ENCODE data around the gene SZT2.

Gene SZT2

DNA sequence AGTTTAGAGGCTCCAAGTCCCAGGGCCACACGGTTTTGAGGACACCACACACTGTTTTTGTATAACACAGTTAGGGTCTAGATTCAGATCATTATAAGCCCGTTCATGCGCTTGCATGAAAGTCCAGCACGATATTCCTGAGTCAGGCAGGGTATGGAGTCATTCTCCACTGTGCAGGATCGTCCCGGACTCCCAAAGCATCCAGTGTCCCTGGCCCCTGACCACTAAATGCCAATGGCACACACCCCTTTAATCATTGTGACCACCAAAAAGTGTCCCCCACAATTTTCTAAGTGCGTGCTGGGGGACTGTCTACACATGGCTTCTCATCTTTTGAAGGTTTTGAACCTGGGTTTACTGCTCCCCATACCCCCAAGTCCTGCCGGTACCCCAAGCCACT, 113.8 kb downstream of the SZT2 start:
- Histone ChIP-seq H3K9me3 (ENCODE audit: control insufficient read depth in 2 of 2, low read length in 2 of 2) (no peaks in the 10 kb centered on the region), H3K27ac (ENCODE audit: low read depth in 2 of 2, low read length in 2 of 2) (no peak overlapping the region), H3K4me3 (ENCODE audit: low read length in 2 of 2) (no peak overlapping the region), H3K27me3 (ENCODE audit: control insufficient read depth in 2 of 2, insufficient read depth in 2 of 2, low read length in 2 of 2) (no peaks in the 10 kb centered on the region), H3K36me3 (ENCODE audit: control insufficient read depth in 2 of 2, insufficient read depth in 2 of 2, low read length in 2 of 2) (no peaks in the 10 kb centered on the region), H3K9ac (ENCODE audit: low read depth in 1 of 2, low read length in 2 of 2) (no peak overlapping the region), H3K4me1 (ENCODE audit: control insufficient read depth in 2 of 2, insufficient read depth in 2 of 2, low read length in 2 of 2) (no peaks in the 10 kb centered on the region)

All from mucosa of rectum (tissue), 2 donors.